Heart left ventricle (tissue), 16 donors: ENCODE measurements around the gene HLA-E. TPM values are rescaled to one million over a fixed set of nuclear protein-coding genes. Genes with fewer than 3 reads are reported as not detected.
"Not testable (repeated sequence)": the region's sequence is repeated elsewhere in the genome, so short reads cannot be mapped to it uniquely, and the experiment has no call there.

Experiments used
- ATAC-seq, 4 donors: fragments of 200-7000 bp; cut with Tn5 transposase; one replicate each; pipeline ENCODE4 v1.9.1; 2020 to 2022; ENCODE audit warnings: moderate library complexity in 4 of 4, mild to moderate bottlenecking in 3 of 4, moderate number of reproducible peaks in 1 of 4
- DNase-seq, 5 donors: peaks; one replicate each; pipeline ENCODE4 v3.0.0-alpha.2; 2020
- H3K27ac ChIP-seq, 12 donors: fragments of 200-600 bp; sonication (generic) in 4 of 12; one replicate each; pipeline versions ENCODE4 v1.5.0 to v1.8.0; 2016 to 2022; ENCODE audit warnings: mild to moderate bottlenecking in 2 of 12
- H3K27me3 ChIP-seq, 9 donors: fragments of 200-600 bp; sonication (generic) in 2 of 9; one replicate each; pipeline versions ENCODE4 v1.5.1 to v1.8.0; 2016 to 2022; ENCODE audit warnings: mild to moderate bottlenecking in 3 of 9
- H3K36me3 ChIP-seq, 9 donors: fragments of 200-600 bp; sonication (generic) in 2 of 9; one replicate each; pipeline versions ENCODE4 v1.5.0 to v1.8.0; 2018 to 2022; ENCODE audit warnings: mild to moderate bottlenecking in 2 of 9
- H3K4me1 ChIP-seq, 12 donors: fragments of 200-600 bp; sonication (generic) in 4 of 12; one replicate each; pipeline versions ENCODE4 v1.5.0 to v1.8.0; 2016 to 2022; ENCODE audit warnings: mild to moderate bottlenecking in 3 of 12
- H3K4me3 ChIP-seq, 12 donors: fragments of 200-600 bp; sonication (generic) in 4 of 12; one replicate each; pipeline versions ENCODE4 v1.5.0 to v1.8.0; 2017 to 2022; ENCODE audit warnings: mild to moderate bottlenecking in 9 of 12, moderate library complexity in 4 of 12
- H3K9me3 ChIP-seq, 12 donors: fragments of 200-600 bp; sonication (generic) in 4 of 12; one replicate each; pipeline versions ENCODE4 v1.5.0 to v1.8.0; 2016 to 2022; ENCODE audit warnings: mild to moderate bottlenecking in 1 of 12
- POLR2A ChIP-seq, 2 donors: fragments of 450-650 bp; IDR thresholded peaks; one replicate each; pipeline ENCODE4 v1.6.1; 2017; ENCODE audit warnings: antibody characterized with exemption in 2 of 2, mild to moderate bottlenecking in 2 of 2, moderate library complexity in 2 of 2
- WGBS, 4 donors: extraction: QIAGEN DNeasy Blood & Tissue Kit in 2 of 4; methylation state at CpG; one replicate each; pipeline versions ENCODE4 v1.1.5 to v1.1.7; 2013 to 2018; 5-methylcytosine and 5-hydroxymethylcytosine counted together
- intact Hi-C, 10 donors: fragments of 100-400 bp; cut with DNase I; formaldehyde crosslinking; loops; one replicate each; pipeline versions ENCODE4 v1.11.1 to v1.14.2; 2022
- polyA plus RNA-seq, 2 donors: library from polyadenylated mRNA; stranded (reverse); fragments of 200-250 nt; gene quantifications; one replicate each; pipeline ENCODE4 v1.2.3, GENCODE V29; 2013
- total RNA-seq, 9 donors: library from RNA; depleted of rRNA in 2 of 9; stranded (reverse); fragments of >200 nt in 2 of 9; fragmentation: NEBNext Ultra II Directional in 3 of 9; extraction: Animal tissue kit (Norgen Biotek cat#: 25700) in 3 of 9; gene quantifications; one replicate each; pipeline versions ENCODE4 v1.1.0 to v1.2.4, GENCODE V29; 2016 to 2023
- TF ChIP-seq, protein P1 (sequence below), 12 donors: fragments of 200-600 bp; sonication (generic) in 4 of 12; IDR thresholded peaks; one replicate each; pipeline versions ENCODE4 v1.5.0 to v1.8.0; 2018 to 2022; ENCODE audit warnings: antibody characterized with exemption in 12 of 12, mild to moderate bottlenecking in 5 of 12
- donor health status: ischemic (EF 13 %, LVEDD 7.1; RV severe dilation, severe dysfunction).
- donor health status: healthy with polysubstance abuse.
- donor health status: DM: no; HTN: yes; CAD: no.
- donor health status: DM: no; HTN: no; CAD: no.
- donor health status: ischemic (EF 25% LVEDD 6.9; RV normal size, moderate dysfunction).
- donor health status: ischemic (EF 25% LVEDD 5.7; RV mildly dilated, moderate dysfunction).
- donor health status: healthy.
- donor health status: DM: yes; HTN: yes; CAD: no.
- donor health status: ischemic (EF 35%, LVEDD 5.7; RV mildly dilated, moderate dysfunction).
- donor health status: nonischemic (EF 11% LVEDD 7.7; RV severe dilation, severe dysfunction).
- donor health status: DM: yes; HTN: yes; CAD: no.
- donor health status: PGD.
- donor health status: ischemic (EF 29% LVEDD 5.4; RV normal size, mild dysfunction).
- donor health status: nonischemic (EF 23%, LVEDD 6.1; RV moderate dilation, normal function).

Gene HLA-E
- total and polyA plus RNA-seq, 11 donors: 96.1 to 560 (median 162) TPM

DNA sequence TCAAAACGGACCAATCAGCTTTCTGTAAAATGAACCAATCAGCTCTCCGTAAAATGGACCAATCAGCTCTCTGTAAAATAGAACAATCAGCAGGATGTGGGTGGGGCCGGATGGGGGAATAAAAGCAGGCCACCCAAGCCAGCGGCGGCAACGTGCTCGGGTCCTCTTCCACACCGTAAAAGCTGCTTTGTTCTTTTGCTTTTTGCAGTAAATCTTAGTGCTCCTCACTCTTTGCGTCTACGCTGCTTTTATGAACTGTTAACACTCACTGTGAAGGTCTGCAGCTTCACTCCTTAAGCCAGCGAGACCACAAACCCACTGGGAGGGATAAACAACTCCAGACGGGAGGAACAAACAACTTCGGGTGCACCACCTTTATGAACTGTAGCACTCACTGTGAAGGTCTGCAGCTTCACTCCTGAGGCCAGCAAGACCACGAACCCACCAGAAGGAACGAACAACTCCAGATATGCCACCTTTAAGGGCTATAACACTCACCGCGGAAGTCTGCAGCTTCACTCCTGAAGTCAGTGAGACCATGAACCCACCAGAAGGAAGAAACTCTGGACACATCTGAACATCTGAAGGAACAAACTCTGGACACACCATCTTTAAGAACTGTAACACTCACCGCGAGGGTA is 29.3 kb downstream of the HLA-E start:
- H3K27me3 ChIP-seq, ATAC-seq, H3K36me3 ChIP-seq, H3K4me3 ChIP-seq, DNase-seq, H3K9me3 ChIP-seq, intact Hi-C loops, H3K27ac ChIP-seq: not testable (repeated sequence)
- H3K4me1 ChIP-seq: peaks cover 0 to 23% (median 9%) of the 10 kb centered on the region in 12 donors
- WGBS, 4 donors: 75 to 87% (median 79%) methylated on average over 19 of the region's 19 CpGs

DNA sequence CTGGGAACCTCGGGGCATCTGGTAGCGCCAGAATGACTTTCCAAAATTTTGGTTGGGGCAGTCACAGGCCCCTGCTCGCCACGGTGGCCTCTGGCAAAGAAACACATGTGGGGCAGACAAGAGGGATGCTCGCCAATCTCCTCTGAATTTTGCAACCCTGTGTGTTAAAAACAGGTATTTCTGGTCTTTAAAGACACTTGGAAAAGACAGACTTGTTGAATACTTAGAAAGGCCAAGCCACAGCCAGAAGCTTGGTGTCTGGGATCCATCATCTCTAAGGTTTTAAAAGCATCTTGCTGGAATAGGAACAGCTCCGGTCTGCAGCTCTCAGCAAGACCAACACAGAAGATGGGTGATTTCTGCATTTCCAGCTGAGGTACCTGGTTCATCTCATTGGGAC is 31.2 kb downstream of the HLA-E start:
- DNase-seq (no peak), ATAC-seq (no peak)
- TF ChIP-seq, protein P1, sequence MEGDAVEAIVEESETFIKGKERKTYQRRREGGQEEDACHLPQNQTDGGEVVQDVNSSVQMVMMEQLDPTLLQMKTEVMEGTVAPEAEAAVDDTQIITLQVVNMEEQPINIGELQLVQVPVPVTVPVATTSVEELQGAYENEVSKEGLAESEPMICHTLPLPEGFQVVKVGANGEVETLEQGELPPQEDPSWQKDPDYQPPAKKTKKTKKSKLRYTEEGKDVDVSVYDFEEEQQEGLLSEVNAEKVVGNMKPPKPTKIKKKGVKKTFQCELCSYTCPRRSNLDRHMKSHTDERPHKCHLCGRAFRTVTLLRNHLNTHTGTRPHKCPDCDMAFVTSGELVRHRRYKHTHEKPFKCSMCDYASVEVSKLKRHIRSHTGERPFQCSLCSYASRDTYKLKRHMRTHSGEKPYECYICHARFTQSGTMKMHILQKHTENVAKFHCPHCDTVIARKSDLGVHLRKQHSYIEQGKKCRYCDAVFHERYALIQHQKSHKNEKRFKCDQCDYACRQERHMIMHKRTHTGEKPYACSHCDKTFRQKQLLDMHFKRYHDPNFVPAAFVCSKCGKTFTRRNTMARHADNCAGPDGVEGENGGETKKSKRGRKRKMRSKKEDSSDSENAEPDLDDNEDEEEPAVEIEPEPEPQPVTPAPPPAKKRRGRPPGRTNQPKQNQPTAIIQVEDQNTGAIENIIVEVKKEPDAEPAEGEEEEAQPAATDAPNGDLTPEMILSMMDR (IDR thresholded peaks at IDR 0.05): no peak
- no peak for TF ChIP-seq POLR2A (IDR thresholded peaks at IDR 0.05)
- peaks cover 0 to 8% (median 0%) of the 10 kb centered on the region in 12 donors for H3K9me3 ChIP-seq
- no peaks in the 10 kb centered on the region for H3K27me3 ChIP-seq
- no peaks in the 10 kb centered on the region for H3K36me3 ChIP-seq
- 89 to 96% (median 92%) methylated on average over 6 of the region's 6 CpGs for WGBS, 4 donors
- no peak overlapping the region for H3K4me3 ChIP-seq
- peaks cover 0 to 17% (median 4%) of the 10 kb centered on the region in 12 donors for H3K4me1 ChIP-seq
- intact Hi-C loops: no loop called here
- H3K27ac ChIP-seq: peak overlapping the region in 7 of 12 donors; percentile 11 to 55 (median 48)

DNA sequence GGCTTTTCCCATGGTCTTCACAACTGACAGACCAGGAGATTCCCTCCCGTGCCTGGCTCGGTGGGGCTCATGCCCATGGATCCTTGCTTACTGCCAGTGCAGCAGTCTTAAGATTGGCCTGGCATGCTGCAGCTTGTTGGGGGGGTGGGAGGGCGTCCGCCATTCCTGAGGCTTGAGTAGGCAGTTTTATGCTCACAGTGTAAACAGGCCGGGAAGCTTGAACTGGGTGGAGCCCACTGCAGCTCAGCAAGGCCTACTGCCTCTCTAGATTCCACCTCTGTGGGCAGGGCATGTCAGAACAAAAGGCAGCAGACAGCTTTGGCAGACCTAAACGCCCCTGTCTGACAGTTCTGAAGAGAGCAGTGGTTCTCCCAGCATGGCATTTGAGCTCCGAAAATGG is 31.8 kb downstream of the HLA-E start:
- H3K36me3 ChIP-seq, H3K27me3 ChIP-seq, H3K9me3 ChIP-seq, intact Hi-C loops, DNase-seq, ATAC-seq, H3K4me3 ChIP-seq: not testable (repeated sequence)
- Histone ChIP-seq H3K4me1 (peaks cover 0 to 13% (median 2%) of the 10 kb centered on the region in 12 donors), H3K27ac (peak overlapping the region in 9 of 12 donors; percentile 11 to 55 (median 44))
- WGBS, 4 donors: 58 to 77% (median 67%) methylated on average over 2 to 7 of the region's 7 CpGs

DNA sequence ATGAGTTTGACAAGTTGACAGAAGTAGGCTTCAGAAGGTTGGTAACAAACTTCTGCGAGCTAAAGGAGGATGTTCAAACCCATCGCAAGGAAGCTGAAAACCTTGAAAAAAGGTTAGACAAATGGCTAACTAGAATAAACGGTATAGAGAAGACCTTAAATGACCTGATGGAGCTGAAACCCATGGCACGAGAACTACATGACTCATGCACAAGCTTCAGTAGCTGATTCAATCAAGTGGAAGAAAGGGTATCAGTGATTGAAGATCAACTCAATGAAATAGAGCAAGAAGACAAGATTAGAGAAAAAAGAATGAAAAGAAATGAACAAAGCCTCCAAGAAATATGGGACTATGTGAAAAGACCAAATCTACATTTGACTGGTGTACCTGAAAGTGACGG is 32.6 kb downstream of the HLA-E start:
- ATAC-seq, intact Hi-C loops, DNase-seq, H3K9me3 ChIP-seq, H3K27me3 ChIP-seq, H3K36me3 ChIP-seq, H3K4me3 ChIP-seq, H3K4me1 ChIP-seq, H3K27ac ChIP-seq: not testable (repeated sequence)
- 85 to 88% (median 87%) methylated on average over 5 of the region's 5 CpGs for WGBS, 4 donors

DNA sequence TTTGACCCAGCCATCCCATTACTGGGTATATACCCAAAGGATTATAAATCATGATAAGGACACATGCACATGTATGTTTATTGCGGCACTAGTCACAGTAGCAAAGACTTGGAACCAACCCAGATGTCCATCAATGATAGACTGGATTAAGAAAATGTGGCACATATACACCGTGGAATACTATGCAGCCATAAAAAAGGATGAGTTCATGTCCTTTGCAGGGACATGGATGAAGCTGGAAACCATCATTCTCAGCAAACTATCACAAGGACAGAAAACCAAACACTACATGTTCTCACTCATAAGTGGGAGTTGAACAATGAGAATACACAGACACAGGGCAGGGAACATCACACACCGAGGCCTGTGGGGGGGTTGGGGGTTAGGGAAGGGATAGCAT is 37.1 kb downstream of the HLA-E start:
- DNase-seq, H3K36me3 ChIP-seq, H3K9me3 ChIP-seq, H3K4me3 ChIP-seq, ATAC-seq, H3K27me3 ChIP-seq, intact Hi-C loops, H3K27ac ChIP-seq: not testable (repeated sequence)
- peaks cover 0 to 29% (median 0%) of the 10 kb centered on the region in 12 donors for H3K4me1 ChIP-seq
- WGBS, 4 donors: 90 to 94% (median 92%) methylated on average over 3 of the region's 3 CpGs

DNA sequence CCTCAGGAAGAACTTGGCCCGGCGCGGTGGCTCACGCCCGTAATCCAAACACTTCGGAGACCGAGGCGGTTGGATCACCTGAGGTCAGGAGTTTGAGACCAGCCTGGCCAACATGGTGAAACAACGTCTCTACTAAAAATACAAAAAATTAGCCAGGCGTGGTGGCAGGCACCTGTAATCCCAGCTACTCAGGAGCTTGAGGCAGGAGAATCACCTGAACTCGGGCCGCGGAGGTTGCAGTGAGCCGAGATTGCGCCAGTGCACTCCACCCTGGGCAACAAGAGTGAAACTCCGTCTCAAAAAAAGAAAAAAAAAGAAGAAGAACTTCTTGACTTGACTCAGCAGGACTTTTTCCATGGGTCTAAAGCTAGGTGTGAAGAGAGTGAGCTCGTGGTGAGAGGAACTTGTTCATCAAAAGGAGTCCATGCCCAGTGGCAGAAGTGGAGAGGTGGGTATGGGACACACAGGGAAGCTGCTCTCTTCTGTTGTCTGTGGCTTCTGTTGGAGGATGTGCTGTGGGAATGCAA is 40.1 kb downstream of the HLA-E start:
- H3K36me3 ChIP-seq, H3K9me3 ChIP-seq, H3K27me3 ChIP-seq, H3K4me3 ChIP-seq, intact Hi-C loops, DNase-seq: not testable (repeated sequence)
- peak in 1 of 4 donors; percentile 18 for ATAC-seq
- Histone ChIP-seq H3K27ac (peak overlapping the region in 1 of 12 donors; percentile 52), H3K4me1 (peaks cover 0 to 46% (median 0%) of the 10 kb centered on the region in 12 donors)
- 87 to 90% (median 89%) methylated on average over 17 of the region's 17 CpGs for WGBS, 4 donors
